Raji (cell line): ENCODE data around the gene NFATC1.

ENCODE experiments used
- POLR2A ChIP-seq: IDR thresholded peaks from 2 replicates; pipeline ENCODE4 v1.6.1; 2011; ENCODE audit warnings: low read depth, low read length, control low read depth; ENCODE audit not compliant: insufficient read depth

The NFATC1 gene

DNA sequence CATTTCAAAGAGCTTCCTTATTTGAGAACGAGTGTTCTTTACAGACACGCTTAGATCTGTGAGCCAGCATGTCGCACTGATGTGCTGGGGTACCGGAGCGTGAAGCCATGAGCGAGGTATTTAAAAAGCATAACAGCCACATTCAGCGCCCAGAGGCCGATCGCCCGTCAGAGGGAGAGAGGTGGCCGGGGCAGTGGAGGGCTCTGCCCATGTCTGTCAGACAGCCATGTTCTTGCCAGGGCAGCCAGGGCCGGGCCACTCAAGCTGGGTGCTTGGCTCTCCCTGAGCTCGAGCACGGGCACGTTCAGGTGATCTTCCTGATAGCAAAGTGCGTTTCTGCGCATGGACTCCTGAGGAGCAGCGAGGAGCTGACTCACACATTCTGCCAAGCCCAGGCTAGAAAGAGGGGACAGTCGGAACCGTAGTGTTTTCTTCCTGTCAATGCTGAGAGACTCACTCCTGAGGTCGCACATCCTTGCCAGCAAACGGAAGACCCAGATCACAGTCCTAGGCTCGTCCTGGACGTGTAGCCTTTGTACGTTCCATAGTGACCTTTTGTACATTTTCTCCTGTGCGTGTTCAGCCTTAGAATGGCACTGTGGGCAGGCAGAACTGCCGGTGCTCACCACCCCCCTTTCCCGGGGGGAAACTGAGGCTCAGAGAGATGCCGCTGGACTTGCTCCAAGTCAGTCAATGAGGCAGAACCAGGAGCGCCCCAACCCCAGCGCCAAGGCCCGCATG is 100.7 kb downstream of the NFATC1 start:
- TF ChIP-seq POLR2A: no peak

GRCh38 chr18:79496978-79497637 is 101.4 kb downstream of the NFATC1 start:
- TF ChIP-seq POLR2A: no peak

DNA sequence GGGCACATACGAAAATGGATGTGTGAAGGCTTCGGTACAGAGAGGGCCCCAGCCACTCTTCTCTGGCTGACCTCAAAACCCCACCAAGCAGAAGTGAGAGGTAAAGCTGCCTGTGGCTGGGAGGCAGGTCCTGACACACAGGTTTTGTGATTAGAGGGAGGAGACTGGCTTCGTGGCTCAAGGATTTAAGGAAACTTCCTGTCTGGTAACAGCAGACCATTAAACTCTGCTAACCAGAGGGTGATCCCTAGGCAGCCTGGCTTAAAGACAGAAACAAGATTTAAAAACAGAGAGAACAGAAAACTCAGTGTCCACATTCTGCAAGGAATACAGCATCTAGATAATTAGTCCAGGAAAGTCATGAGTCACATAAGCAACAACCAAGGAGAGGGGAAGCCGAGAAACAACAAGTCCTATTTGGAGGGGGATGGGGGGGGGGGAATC is 101.9 kb downstream of the NFATC1 start:
- TF ChIP-seq POLR2A: no peak

DNA sequence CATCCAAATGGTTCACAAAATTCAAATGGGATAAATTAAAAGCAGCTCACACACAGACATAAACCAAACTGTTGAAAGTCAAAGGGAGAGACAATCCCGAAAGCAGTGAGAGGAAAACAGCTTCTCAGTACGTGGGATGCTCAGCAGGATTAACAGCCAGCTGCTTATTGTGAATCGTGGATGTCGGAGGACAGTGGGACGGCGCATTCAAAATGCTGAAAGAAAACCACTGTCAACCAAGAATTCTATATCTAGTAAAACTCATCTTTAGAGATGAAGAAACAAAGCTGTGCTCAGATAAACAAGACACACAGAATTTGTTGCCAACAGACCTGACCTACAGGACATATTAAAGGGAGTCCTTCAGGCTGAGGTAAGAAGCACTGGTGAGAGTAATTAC is 102.9 kb downstream of the NFATC1 start:
- no peak for TF ChIP-seq POLR2A

DNA sequence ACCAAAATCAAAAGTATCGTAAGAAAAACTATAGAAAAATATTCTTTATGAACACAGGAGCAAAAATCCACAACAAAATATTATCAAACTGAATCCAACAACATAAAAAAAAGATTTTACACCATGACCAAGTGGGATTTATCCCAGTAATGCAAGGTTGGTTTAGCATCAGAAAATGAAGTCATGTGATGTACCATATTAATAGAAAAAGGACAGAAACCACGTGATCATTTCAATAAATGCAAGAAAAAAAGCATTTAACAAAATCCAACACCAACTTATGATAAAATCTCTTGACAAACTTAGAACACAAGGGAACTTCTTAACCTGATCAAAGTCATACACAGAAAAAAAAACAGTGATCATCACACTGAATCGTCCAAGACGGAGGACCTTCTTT is 105.3 kb downstream of the NFATC1 start:
- TF ChIP-seq POLR2A: no peak

DNA sequence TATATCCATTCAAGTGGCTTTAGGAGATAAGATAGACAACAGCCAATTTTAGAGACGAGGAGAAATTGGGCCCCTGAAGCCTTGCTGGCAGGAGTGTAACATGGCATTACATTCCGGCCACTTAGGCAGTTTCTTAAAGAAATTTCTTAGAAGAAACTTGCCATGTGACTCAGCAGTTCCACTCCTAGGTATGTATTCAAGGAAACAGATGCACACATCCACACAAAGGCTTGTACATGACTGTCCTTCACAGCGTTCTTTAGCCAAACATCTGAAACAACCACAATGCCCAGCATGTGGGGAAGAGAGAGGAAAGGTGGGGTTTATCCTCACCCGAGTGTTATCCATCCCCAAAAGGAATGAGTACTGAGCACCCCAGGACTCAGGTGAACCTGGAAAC is 107.1 kb downstream of the NFATC1 start:
- TF ChIP-seq POLR2A: no peak

DNA sequence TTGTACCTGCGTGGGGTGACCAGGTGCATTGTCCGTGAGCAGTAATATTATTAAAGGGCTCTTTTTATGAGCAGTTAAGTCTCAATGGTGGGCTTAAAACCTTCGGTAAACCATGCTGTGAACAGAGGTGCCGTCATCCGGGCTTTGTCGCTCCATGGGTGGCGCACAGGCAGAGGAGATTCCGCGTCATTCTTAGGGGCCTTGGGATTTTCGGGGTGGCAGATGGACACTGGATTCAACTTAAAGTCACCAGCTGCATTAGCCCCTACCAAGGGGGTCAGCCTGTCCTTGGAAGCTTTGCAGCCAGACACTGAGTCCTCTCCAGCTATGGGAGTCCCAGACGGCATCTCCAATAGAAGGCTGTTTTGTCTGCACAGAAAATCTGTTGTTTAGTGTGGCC is 107.7 kb downstream of the NFATC1 start:
- TF ChIP-seq POLR2A: no peak

GRCh38 chr18:79504034-79504433 is 108.3 kb downstream of the NFATC1 start:
- no peak for TF ChIP-seq POLR2A

DNA sequence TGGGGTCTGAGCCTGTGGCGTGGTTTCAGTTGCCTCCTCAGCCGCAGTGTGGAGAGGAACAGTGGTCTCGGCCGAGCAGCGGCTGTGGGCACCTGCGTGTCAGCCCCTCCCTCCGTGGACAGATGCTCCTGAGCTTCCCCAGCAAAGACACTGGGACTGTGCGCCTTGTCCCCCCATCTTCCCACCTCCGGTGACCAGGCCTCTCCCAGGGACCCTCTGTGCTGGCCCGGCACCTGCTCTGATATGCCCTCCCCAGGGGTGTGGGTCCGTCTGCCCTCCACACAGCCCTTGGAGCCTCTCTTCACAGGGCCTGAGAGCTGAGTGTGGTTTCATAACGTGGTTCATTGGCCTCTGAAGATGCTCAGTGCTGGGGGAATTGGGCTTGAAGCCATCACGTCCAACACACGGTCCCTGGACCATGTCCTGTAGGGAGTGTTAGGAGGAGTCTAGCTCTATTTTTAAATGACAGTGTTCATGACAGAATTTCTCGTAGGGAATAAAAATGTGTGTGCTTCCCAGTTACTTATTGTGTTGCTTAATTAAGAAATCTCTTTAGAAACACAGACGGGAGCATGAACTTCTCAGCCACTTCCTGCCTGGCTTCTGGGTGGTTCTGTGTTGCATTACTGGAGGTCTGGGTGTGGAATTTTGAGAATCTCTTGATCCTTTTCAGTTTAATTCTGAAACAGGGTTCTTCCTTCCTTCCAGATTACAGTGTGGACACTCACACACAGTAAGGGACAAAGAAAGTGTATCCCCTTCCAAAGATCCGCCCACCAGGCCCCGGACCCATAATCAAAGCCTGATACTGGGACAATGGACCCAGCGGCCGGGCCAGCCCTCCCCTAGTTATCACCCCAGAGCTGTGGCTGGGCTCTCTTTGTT is 110.7 kb downstream of the NFATC1 start:
- TF ChIP-seq POLR2A: no peak

GRCh38 chr18:79507076-79507545 is 111.4 kb downstream of the NFATC1 start:
- no peak for TF ChIP-seq POLR2A

DNA sequence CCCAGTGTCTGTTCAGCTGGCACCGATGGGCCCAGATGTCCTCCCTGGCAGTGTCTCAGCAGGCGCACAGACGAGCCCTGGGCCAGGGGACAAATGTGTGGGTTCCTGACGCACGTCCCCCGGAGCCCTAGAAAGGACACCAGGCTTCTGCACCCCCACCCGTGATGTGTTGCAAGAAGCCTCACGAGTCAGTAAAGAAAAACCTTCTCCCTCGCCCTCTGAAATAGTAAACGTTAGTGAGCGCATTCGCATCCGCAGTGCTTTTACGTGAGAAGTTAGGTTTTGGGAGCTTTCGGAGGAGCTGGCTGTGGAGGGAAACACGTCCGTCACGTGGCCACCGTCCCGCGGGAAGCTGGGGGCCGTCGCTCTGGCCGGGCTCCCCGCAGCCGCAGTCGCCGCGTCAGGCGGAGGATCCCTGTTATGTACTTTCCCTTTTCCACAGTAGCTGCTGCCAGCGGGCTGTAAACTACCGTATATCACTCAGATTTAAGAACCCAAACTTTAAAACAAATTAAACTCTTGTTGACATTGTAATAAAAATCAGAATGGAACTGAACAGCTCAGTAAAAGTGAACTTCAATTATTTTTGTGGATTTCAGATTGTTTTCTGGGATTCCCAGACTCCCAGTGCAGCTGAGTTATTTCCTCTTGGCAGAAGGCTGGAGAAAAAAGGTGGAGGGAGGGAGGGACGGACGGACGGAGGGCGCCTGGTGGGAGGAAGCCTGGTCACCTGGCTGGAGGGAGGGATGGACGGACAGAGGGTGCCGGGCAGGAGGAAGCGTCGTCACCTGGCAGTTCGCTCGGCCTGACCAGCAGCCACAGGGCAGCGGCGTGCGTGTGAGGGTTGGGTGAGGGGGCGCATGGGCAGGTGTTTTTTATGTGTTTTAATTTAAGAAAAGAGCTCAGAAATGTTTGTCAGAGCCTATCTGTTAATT is 112.1 kb downstream of the NFATC1 start:
- no peak for TF ChIP-seq POLR2A

- TF ChIP-seq POLR2A: no peak
Measured at GRCh38 chr18:79508565-79509535, 113.1 kb downstream of the NFATC1 start.

DNA sequence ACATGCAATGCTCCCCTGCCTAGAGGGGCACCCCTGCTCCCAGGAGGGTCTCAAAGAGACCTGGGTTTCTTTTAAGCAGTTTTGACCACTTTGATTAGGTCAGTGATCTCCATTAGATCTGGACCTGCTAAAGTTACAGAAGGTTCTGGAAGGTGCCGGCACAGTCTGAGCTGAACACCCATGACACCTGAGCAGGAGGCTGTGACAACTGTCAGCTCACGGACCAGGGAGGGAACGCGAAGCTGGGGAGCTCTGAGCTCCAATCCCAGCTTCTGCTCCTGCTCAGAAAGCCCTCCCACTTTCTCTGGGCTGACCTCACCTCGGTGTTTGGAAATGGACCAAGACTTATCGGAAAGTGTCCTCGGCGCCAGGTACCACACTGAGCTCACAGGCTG is 113.8 kb downstream of the NFATC1 start:
- no peak for TF ChIP-seq POLR2A

DNA sequence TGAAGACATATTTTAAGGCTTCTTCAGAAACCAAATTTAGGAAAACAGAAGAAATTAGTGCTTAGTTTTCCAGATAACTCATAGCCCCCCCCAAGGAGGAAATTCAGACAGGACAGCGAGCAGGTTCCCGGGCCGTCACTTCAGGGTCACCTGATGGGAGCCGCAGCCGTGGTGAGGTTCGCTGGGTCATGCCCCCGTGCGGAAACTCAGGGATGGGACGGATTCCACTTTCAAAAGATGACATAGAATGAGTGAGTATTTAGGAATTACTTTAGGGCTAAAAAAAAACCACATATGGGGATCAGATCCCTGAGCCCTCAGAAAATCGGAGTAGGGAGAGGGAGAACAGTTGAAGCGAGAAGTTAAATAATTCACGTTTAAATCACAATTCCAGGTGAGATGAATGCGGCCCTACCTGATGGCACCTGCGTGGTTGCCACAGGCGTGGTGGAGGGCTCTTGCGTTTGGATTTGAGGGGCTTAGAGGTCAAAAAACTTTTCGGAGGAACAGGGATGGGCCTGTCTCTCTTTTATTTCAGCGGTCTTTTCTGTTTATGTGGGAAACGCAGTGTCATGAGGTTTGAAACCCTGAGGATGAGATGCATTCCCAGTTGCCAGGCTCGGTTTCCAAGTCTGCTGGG is 114.4 kb downstream of the NFATC1 start:
- no peak for TF ChIP-seq POLR2A
